Endothelial cell of umbilical vein (primary cell): Measurements from ENCODE around the gene H3-3A.

Source experiments
- EZH2 ChIP-seq: IDR thresholded peaks from 2 replicates; pipeline ENCODE4 v1.6.1; 2012; ENCODE audit warnings: borderline replicate concordance, low read depth, mild to moderate bottlenecking, moderate library complexity, low read length, inconsistent platforms; ENCODE audit not compliant: severe bottlenecking
- JUN ChIP-seq: IDR thresholded peaks from 2 replicates; pipeline ENCODE4 v1.6.1; 2011; ENCODE audit warnings: borderline replicate concordance, low read depth; ENCODE audit not compliant: insufficient read length, insufficient read depth
- MYC ChIP-seq: IDR thresholded peaks from one replicate; pipeline ENCODE4 v1.6.1; 2011; ENCODE audit warnings: mild to moderate bottlenecking, low read depth, low read length
- POLR2A ChIP-seq: IDR thresholded peaks from 2 replicates; pipeline ENCODE4 v1.6.1; 2012; ENCODE audit warnings: low read depth, mild to moderate bottlenecking, control low read depth, low read length
- POLR2AphosphoS5 ChIP-seq: IDR thresholded peaks from 2 replicates; pipeline ENCODE4 v1.6.1; 2012; ENCODE audit warnings: low read depth, mild to moderate bottlenecking, control low read depth, low read length, moderate library complexity; ENCODE audit not compliant: insufficient read depth
- TF ChIP-seq, protein P1 (sequence below), 2 donors: IDR thresholded peaks; 1 replicate in 1 of 2; 2 replicates in 1 of 2; pipeline ENCODE4 v1.5.1; 2011; ENCODE audit warnings: low read length in 2 of 2, mild to moderate bottlenecking in 2 of 2, moderate library complexity in 2 of 2, control low read depth in 1 of 2, inconsistent platforms in 1 of 2, low read depth in 1 of 2; ENCODE audit not compliant: insufficient read depth in 1 of 2; ENCODE audit errors: extremely low read depth in 1 of 2
- TF ChIP-seq, protein P2 (sequence below): IDR thresholded peaks from 2 replicates; pipeline ENCODE4 v1.6.1; 2011; ENCODE audit not compliant: insufficient read depth, insufficient read length

DNA sequence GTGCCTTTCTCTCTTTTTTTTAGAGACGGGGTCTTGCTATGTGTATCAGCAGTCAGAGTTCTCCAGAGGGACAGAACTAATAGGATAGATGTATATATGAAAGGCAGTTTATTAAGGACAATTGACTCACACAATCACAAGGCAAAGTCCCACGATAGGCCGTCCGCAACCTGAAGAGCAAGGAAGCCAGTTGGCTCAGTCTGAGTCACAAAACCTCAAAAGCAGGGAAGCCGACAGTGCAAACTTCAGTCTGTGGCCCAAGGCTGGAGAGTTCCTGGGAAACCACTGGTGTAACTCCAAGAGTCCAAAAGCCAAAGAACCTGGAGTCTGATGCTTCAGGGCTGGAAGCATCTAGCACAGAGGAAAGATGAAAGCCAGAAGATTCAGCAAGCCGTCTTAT, 16.3 kb upstream of the H3-3A start:
- TF ChIP-seq POLR2AphosphoS5 = no peak
- TF ChIP-seq, protein P1, sequence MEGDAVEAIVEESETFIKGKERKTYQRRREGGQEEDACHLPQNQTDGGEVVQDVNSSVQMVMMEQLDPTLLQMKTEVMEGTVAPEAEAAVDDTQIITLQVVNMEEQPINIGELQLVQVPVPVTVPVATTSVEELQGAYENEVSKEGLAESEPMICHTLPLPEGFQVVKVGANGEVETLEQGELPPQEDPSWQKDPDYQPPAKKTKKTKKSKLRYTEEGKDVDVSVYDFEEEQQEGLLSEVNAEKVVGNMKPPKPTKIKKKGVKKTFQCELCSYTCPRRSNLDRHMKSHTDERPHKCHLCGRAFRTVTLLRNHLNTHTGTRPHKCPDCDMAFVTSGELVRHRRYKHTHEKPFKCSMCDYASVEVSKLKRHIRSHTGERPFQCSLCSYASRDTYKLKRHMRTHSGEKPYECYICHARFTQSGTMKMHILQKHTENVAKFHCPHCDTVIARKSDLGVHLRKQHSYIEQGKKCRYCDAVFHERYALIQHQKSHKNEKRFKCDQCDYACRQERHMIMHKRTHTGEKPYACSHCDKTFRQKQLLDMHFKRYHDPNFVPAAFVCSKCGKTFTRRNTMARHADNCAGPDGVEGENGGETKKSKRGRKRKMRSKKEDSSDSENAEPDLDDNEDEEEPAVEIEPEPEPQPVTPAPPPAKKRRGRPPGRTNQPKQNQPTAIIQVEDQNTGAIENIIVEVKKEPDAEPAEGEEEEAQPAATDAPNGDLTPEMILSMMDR (IDR thresholded peaks at IDR 0.05; ENCODE audit: extremely low read depth in 1 of 2, insufficient read depth in 1 of 2, low read depth in 1 of 2, low read length in 2 of 2) = no peak
- TF ChIP-seq POLR2A = no peak
- TF ChIP-seq JUN = no peak
- no peak for TF ChIP-seq MYC
- TF ChIP-seq, protein P2, sequence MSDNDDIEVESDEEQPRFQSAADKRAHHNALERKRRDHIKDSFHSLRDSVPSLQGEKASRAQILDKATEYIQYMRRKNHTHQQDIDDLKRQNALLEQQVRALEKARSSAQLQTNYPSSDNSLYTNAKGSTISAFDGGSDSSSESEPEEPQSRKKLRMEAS = no peak
- TF ChIP-seq EZH2 = no peak
